Measurements from ENCODE around the gene PNPLA7.

Gene PNPLA7

GRCh38 chr9:137524981-137525317, 25.3 kb downstream of the PNPLA7 start:
- Histone ChIP-seq H3K4me3 (ENCODE audit: severe bottlenecking) (no peak overlapping the region), H3K9me3 (ENCODE audit: severe bottlenecking) (no peaks in the 10 kb centered on the region), H3K4me1 (ENCODE audit: insufficient read depth, poor library complexity, severe bottlenecking) (no peaks in the 10 kb centered on the region), H3K36me3 (ENCODE audit: low read depth) (no peaks in the 10 kb centered on the region), H3K27ac (ENCODE audit: poor library complexity, severe bottlenecking) (no peak overlapping the region), H3K27me3 (ENCODE audit: insufficient read depth, poor library complexity, severe bottlenecking) (no peaks in the 10 kb centered on the region)
- no peak for DNase-seq (ENCODE audit: low spot score)
- no peak for ATAC-seq (ENCODE audit: low read depth)
- TF ChIP-seq CTCF (IDR thresholded peaks at IDR 0.05; ENCODE audit: poor library complexity, severe bottlenecking): no peak

GRCh38 chr9:137524161-137524980, 25.8 kb downstream of the PNPLA7 start:
- Histone ChIP-seq H3K4me3 (ENCODE audit: severe bottlenecking) (no peak overlapping the region), H3K27ac (ENCODE audit: poor library complexity, severe bottlenecking) (no peak overlapping the region), H3K9me3 (ENCODE audit: severe bottlenecking) (no peaks in the 10 kb centered on the region), H3K4me1 (ENCODE audit: insufficient read depth, poor library complexity, severe bottlenecking) (no peaks in the 10 kb centered on the region), H3K27me3 (ENCODE audit: insufficient read depth, poor library complexity, severe bottlenecking) (no peaks in the 10 kb centered on the region), H3K36me3 (ENCODE audit: low read depth) (no peaks in the 10 kb centered on the region)
- ATAC-seq (ENCODE audit: low read depth) (no peak), DNase-seq (ENCODE audit: low spot score) (no peak)
- no peak for TF ChIP-seq CTCF (IDR thresholded peaks at IDR 0.05; ENCODE audit: poor library complexity, severe bottlenecking)

GRCh38 chr9:137522746-137523455, 27.3 kb downstream of the PNPLA7 start:
- no peak for ATAC-seq (ENCODE audit: low read depth)
- Histone ChIP-seq H3K4me3 (ENCODE audit: severe bottlenecking) (no peak overlapping the region), H3K9me3 (ENCODE audit: severe bottlenecking) (no peaks in the 10 kb centered on the region), H3K4me1 (ENCODE audit: insufficient read depth, poor library complexity, severe bottlenecking) (no peaks in the 10 kb centered on the region), H3K27ac (ENCODE audit: poor library complexity, severe bottlenecking) (no peak overlapping the region), H3K36me3 (ENCODE audit: low read depth) (no peaks in the 10 kb centered on the region), H3K27me3 (ENCODE audit: insufficient read depth, poor library complexity, severe bottlenecking) (no peaks in the 10 kb centered on the region)
- no peak for TF ChIP-seq CTCF (IDR thresholded peaks at IDR 0.05; ENCODE audit: poor library complexity, severe bottlenecking)
- DNase-seq (ENCODE audit: low spot score): no peak

- no peaks in the 10 kb centered on the region for H3K4me1 ChIP-seq (ENCODE audit: insufficient read depth, poor library complexity, severe bottlenecking)
- H3K27me3 ChIP-seq (ENCODE audit: insufficient read depth, poor library complexity, severe bottlenecking): no peaks in the 10 kb centered on the region
- ATAC-seq (ENCODE audit: low read depth): no peak
- DNase-seq (ENCODE audit: low spot score): no peak
- no peaks in the 10 kb centered on the region for H3K9me3 ChIP-seq (ENCODE audit: severe bottlenecking)
- no peaks in the 10 kb centered on the region for H3K36me3 ChIP-seq (ENCODE audit: low read depth)
- no peak for TF ChIP-seq CTCF (IDR thresholded peaks at IDR 0.05; ENCODE audit: poor library complexity, severe bottlenecking)
- no peak overlapping the region for H3K27ac ChIP-seq (ENCODE audit: poor library complexity, severe bottlenecking)
- H3K4me3 ChIP-seq (ENCODE audit: severe bottlenecking): no peak overlapping the region
Observed at GRCh38 chr9:137521405-137521985, 28.7 kb downstream of the PNPLA7 start.
